ENCODE results near the gene CCDC24. TPM values are rescaled to one million over a fixed set of nuclear protein-coding genes. Genes with fewer than 3 reads are reported as not detected.

Gene CCDC24
- polyA plus RNA-seq, 1 experiment: 2.0 TPM

DNA sequence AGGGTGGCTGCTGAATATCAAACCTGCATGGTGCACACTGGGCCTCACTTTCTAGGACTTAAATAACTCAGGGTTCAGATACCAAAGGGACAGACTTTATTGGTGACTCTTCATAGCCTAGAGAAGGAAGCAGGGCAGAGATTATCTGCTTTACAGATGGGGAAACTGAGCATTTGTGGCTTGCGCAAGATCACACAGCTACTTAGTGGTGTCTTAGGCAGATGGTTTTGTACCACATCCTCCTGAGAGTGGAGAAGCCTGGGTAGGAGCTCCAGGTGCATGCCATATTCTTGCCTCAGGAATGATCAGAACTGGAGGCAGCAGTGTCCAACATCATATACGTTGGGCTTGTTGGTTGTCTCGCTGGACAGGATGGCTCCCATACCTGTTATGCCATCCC, 28.4 kb upstream of the CCDC24 start:
- no peak for DNase-seq (ENCODE audit: low read depth)
- Histone ChIP-seq H3K36me3 (ENCODE audit: control insufficient read depth, insufficient read depth, low read length) (peaks cover 16% of the 10 kb centered on the region), H3K4me3 (ENCODE audit: low read depth, low read length) (no peak overlapping the region), H3K27me3 (ENCODE audit: control insufficient read depth, insufficient read depth, low read length) (no peaks in the 10 kb centered on the region)
- TF ChIP-seq, protein P1, sequence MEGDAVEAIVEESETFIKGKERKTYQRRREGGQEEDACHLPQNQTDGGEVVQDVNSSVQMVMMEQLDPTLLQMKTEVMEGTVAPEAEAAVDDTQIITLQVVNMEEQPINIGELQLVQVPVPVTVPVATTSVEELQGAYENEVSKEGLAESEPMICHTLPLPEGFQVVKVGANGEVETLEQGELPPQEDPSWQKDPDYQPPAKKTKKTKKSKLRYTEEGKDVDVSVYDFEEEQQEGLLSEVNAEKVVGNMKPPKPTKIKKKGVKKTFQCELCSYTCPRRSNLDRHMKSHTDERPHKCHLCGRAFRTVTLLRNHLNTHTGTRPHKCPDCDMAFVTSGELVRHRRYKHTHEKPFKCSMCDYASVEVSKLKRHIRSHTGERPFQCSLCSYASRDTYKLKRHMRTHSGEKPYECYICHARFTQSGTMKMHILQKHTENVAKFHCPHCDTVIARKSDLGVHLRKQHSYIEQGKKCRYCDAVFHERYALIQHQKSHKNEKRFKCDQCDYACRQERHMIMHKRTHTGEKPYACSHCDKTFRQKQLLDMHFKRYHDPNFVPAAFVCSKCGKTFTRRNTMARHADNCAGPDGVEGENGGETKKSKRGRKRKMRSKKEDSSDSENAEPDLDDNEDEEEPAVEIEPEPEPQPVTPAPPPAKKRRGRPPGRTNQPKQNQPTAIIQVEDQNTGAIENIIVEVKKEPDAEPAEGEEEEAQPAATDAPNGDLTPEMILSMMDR (IDR thresholded peaks at IDR 0.05; ENCODE audit: insufficient read depth, low read depth, low read length): no peak
- ChIA-PET CTCF (interaction anchor here (0.6 kb wide), 1 partner anchor 202 kb away, joined by 3 read pairs; no protein-coding TSS in a partner anchor), POLR2A (no interaction called here)

DNA sequence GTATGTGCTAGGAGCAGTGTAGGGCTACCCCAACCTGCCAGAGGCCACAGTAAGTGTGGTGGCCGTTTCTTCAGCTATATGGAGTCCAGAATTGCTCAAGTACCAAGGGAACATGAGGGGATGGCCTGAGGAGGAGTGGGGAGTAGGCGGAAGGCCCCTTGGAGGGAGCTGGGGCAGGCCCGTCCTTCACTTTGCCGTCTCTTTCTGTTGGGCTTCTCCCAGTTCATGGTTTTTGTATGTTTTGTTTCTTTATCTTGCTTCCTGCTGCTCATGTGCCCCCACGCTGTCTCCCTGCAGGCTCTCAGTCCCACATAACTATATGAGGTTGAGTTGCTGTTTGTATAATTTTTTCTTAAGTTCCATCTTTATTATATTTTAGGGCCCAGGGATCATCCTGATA, 27.5 kb upstream of the CCDC24 start:
- ChIA-PET POLR2A (no interaction called here), CTCF (interaction anchor here (1.2 kb wide), 2 partner anchors 12 to 17 kb away, joined by 3 read pairs; no protein-coding TSS in a partner anchor)
- no peaks in the 10 kb centered on the region for H3K27me3 ChIP-seq (ENCODE audit: control insufficient read depth, insufficient read depth, low read length)
- no peak overlapping the region for H3K4me3 ChIP-seq (ENCODE audit: low read depth, low read length)
- H3K36me3 ChIP-seq (ENCODE audit: control insufficient read depth, insufficient read depth, low read length): peaks cover 14% of the 10 kb centered on the region
- TF ChIP-seq, protein P1 (IDR thresholded peaks at IDR 0.05; ENCODE audit: insufficient read depth, low read depth, low read length): no peak
- no peak for DNase-seq (ENCODE audit: low read depth)

DNA sequence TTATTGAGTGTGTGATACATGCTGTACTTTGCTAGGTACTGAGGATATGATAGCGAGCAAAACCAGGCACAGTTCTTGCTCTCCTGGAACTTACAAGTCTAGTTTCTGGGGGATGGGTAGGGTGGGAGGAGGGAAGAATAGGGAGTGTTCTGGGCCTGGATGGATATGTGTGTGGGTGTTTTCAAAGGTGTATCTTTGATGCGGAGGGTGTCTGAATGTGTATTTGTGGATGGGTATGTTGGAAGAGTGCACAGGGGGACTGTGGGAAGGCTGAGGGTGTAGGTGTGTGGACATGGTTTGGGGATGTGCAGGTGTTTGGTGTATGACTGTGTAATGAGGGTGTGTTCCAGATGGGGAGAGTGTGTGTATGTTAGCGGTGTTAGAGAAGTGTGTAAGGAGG, 26.1 kb upstream of the CCDC24 start:
- no peak for DNase-seq (ENCODE audit: low read depth)
- TF ChIP-seq, protein P1 (IDR thresholded peaks at IDR 0.05; ENCODE audit: insufficient read depth, low read depth, low read length): no peak
- Histone ChIP-seq H3K27me3 (ENCODE audit: control insufficient read depth, insufficient read depth, low read length) (no peaks in the 10 kb centered on the region), H3K4me3 (ENCODE audit: low read depth, low read length) (no peak overlapping the region), H3K36me3 (ENCODE audit: control insufficient read depth, insufficient read depth, low read length) (peaks cover 11% of the 10 kb centered on the region)
- ChIA-PET POLR2A (no interaction called here), CTCF (interaction anchor here (1.2 to 1.3 kb wide), 2 partner anchors 11 to 16 kb away, joined by 3 read pairs; no protein-coding TSS in a partner anchor)

DNA sequence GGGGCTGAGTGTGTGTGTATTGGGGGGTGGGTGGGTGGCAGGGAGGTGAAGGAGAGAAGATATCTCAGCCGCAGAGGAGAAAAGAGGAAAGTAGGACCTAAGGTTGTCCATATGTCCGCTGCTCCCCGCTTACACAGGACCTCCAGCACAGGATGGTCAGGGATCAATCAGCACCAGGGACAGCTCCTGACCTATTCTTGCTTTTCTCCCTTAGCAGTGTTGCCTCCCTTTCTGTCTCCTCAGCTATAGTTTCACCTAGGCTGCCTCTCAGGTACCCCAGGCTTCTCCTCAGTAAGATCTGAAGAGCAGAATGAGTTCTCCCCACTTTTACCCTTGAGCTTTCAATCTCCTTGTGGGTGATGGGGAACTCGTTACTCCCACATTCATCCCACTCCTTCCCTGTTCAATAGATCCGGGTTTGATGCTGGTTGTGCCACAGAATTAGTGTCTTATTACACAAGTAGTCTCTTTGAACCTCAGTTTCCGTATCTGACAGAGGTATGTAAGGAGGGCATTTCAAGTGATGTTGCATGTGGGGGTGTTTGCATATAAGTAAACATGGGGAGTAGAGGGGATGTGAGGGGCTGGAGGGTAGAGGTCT, 23.0 kb upstream of the CCDC24 start:
- TF ChIP-seq, protein P1 (IDR thresholded peaks at IDR 0.05; ENCODE audit: insufficient read depth, low read depth, low read length): no peak
- Histone ChIP-seq H3K36me3 (ENCODE audit: control insufficient read depth, insufficient read depth, low read length) (peaks cover 7% of the 10 kb centered on the region), H3K27me3 (ENCODE audit: control insufficient read depth, insufficient read depth, low read length) (no peaks in the 10 kb centered on the region), H3K4me3 (ENCODE audit: low read depth, low read length) (no peak overlapping the region)
- DNase-seq (ENCODE audit: low read depth): no peak
- CTCF ChIA-PET: interaction anchor here (1.0 kb wide), 1 partner anchor 34 kb away, joined by 3 read pairs; no protein-coding TSS in a partner anchor
- POLR2A ChIA-PET: no interaction called here

DNA sequence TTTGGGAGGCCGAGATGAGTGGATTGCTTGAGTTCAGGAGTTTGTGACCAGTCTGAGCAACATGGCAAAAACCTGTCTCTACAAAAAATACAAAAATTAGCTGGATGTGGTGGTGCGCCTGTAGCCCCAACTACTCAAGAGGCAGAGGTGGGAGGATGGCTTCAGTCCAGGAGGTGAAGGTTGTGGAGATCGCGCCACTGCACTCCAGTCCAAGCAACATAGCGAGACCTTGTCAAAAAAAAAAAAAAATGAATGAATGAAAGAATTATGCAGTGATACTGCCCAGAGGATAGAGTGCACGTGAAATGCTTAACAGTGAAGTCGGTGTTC, 22.0 kb upstream of the CCDC24 start:
- ChIA-PET CTCF (interaction anchor here (0.7 to 2.4 kb wide), 4 partner anchors 9 to 34 kb away, joined by 3 to 9 read pairs (median 4); partner anchors contain the start of gene B4GALT2), POLR2A (no interaction called here)
- no peak for DNase-seq (ENCODE audit: low read depth)
- no peaks in the 10 kb centered on the region for H3K27me3 ChIP-seq (ENCODE audit: control insufficient read depth, insufficient read depth, low read length)
- TF ChIP-seq, protein P1 (IDR thresholded peaks at IDR 0.05; ENCODE audit: insufficient read depth, low read depth, low read length): no peak
- peaks cover 7% of the 10 kb centered on the region for H3K36me3 ChIP-seq (ENCODE audit: control insufficient read depth, insufficient read depth, low read length)
- no peak overlapping the region for H3K4me3 ChIP-seq (ENCODE audit: low read depth, low read length)

Data from BJ (cell line).